Esophagus (tissue), 2 donors: ENCODE data around the gene ATXN7L1. TPM values are rescaled to one million over a fixed set of nuclear protein-coding genes. Genes with fewer than 3 reads are reported as not detected.

Experiments
- H3K27ac ChIP-seq, 2 donors: one replicate each; pipeline ENCODE4 v1.5.1; 2013; ENCODE audit warnings: low read depth in 2 of 2, mild to moderate bottlenecking in 2 of 2, inconsistent platforms in 1 of 2, low read length in 1 of 2, moderate library complexity in 1 of 2
- H3K27me3 ChIP-seq, 2 donors: one replicate each; pipeline ENCODE4 v1.6.1; 2013; ENCODE audit warnings: low read length in 2 of 2, control low read depth in 1 of 2, mild to moderate bottlenecking in 1 of 2; ENCODE audit not compliant: insufficient read depth in 2 of 2, control insufficient read depth in 1 of 2
- H3K36me3 ChIP-seq, 2 donors: one replicate each; pipeline ENCODE4 v1.6.1; 2013; ENCODE audit warnings: low read length in 1 of 2; ENCODE audit not compliant: control insufficient read depth in 2 of 2, insufficient read depth in 2 of 2
- H3K4me1 ChIP-seq, 2 donors: one replicate each; pipeline ENCODE4 v1.6.1; 2013; ENCODE audit warnings: low read length in 1 of 2; ENCODE audit not compliant: control insufficient read depth in 2 of 2, insufficient read depth in 2 of 2
- H3K4me3 ChIP-seq, 2 donors: one replicate each; pipeline ENCODE4 v1.5.1; 2013; ENCODE audit warnings: low read length in 2 of 2, mild to moderate bottlenecking in 2 of 2, low read depth in 1 of 2, moderate library complexity in 1 of 2
- H3K9me3 ChIP-seq, 2 donors: one replicate each; pipeline ENCODE4 v1.6.1; 2013; ENCODE audit warnings: mild to moderate bottlenecking in 2 of 2, low read depth in 1 of 2, low read length in 1 of 2, moderate library complexity in 1 of 2; ENCODE audit not compliant: control insufficient read depth in 2 of 2, insufficient read depth in 1 of 2
- WGBS, 2 donors: extraction: QIAGEN DNeasy Blood & Tissue Kit; methylation state at CpG; one replicate each; pipeline ENCODE4 v1.1.7; 2013; 5-methylcytosine and 5-hydroxymethylcytosine counted together
- polyA plus RNA-seq, 2 donors: library from polyadenylated mRNA; stranded (reverse); fragments of 200-250 nt; gene quantifications; one replicate each; pipeline ENCODE4 v1.2.3, GENCODE V29; 2013
- donor health status: healthy with polysubstance abuse.
- donor health status: Bipolar disorder and iron deficiency.

Gene ATXN7L1
- polyA plus RNA-seq, 2 donors, result 4.0 to 4.8 TPM

- no peak overlapping the region for H3K27ac ChIP-seq
- 94 to 96% methylated on average over 1 of the region's 1 CpG for WGBS, 2 donors
- H3K4me3 ChIP-seq, result no peak overlapping the region
- H3K4me1 ChIP-seq, result no peaks in the 10 kb centered on the region
- H3K36me3 ChIP-seq, result peaks cover 0 to 3% of the 10 kb centered on the region in 2 donors
- H3K9me3 ChIP-seq, result no peaks in the 10 kb centered on the region
- H3K27me3 ChIP-seq, result no peaks in the 10 kb centered on the region
Measured at GRCh38 chr7:105666324-105666723, 210.1 kb downstream of the ATXN7L1 start.

GRCh38 chr7:105665684-105666083, 210.7 kb downstream of the ATXN7L1 start:
- Histone ChIP-seq H3K9me3 (no peaks in the 10 kb centered on the region), H3K4me1 (no peaks in the 10 kb centered on the region), H3K36me3 (peaks cover 0 to 6% of the 10 kb centered on the region in 2 donors), H3K27me3 (no peaks in the 10 kb centered on the region), H3K4me3 (no peak overlapping the region), H3K27ac (no peak overlapping the region)
- 93 to 94% methylated on average over 7 of the region's 7 CpGs for WGBS, 2 donors

GRCh38 chr7:105664816-105665525, 211.4 kb downstream of the ATXN7L1 start:
- no peaks in the 10 kb centered on the region for H3K27me3 ChIP-seq
- no peak overlapping the region for H3K27ac ChIP-seq
- peaks cover 0 to 6% of the 10 kb centered on the region in 2 donors for H3K36me3 ChIP-seq
- WGBS, 2 donors, result 73 to 76% methylated on average over 8 of the region's 8 CpGs
- H3K9me3 ChIP-seq, result no peaks in the 10 kb centered on the region
- H3K4me3 ChIP-seq, result no peak overlapping the region
- no peaks in the 10 kb centered on the region for H3K4me1 ChIP-seq

- H3K4me1 ChIP-seq, result no peaks in the 10 kb centered on the region
- H3K36me3 ChIP-seq, result peaks cover 0 to 6% of the 10 kb centered on the region in 2 donors
- WGBS, 2 donors, result 88 to 91% methylated on average over 7 of the region's 7 CpGs
- no peaks in the 10 kb centered on the region for H3K9me3 ChIP-seq
- no peak overlapping the region for H3K27ac ChIP-seq
- H3K4me3 ChIP-seq, result no peak overlapping the region
- H3K27me3 ChIP-seq, result no peaks in the 10 kb centered on the region
Measured at GRCh38 chr7:105662998-105663397, 213.4 kb downstream of the ATXN7L1 start.

GRCh38 chr7:105661625-105662024, 214.8 kb downstream of the ATXN7L1 start:
- 90 to 100% methylated on average over 6 of the region's 6 CpGs for WGBS, 2 donors
- peaks cover 0 to 6% of the 10 kb centered on the region in 2 donors for H3K36me3 ChIP-seq
- H3K4me1 ChIP-seq, result no peaks in the 10 kb centered on the region
- H3K9me3 ChIP-seq, result no peaks in the 10 kb centered on the region
- no peak overlapping the region for H3K4me3 ChIP-seq
- no peaks in the 10 kb centered on the region for H3K27me3 ChIP-seq
- no peak overlapping the region for H3K27ac ChIP-seq

- H3K4me3 ChIP-seq, result no peak overlapping the region
- WGBS, 2 donors, result 71 to 76% methylated on average over 7 of the region's 7 CpGs
- H3K4me1 ChIP-seq, result no peaks in the 10 kb centered on the region
- no peaks in the 10 kb centered on the region for H3K27me3 ChIP-seq
- no peaks in the 10 kb centered on the region for H3K9me3 ChIP-seq
- no peak overlapping the region for H3K27ac ChIP-seq
- H3K36me3 ChIP-seq, result peaks cover 0 to 5% of the 10 kb centered on the region in 2 donors
Measured at GRCh38 chr7:105656922-105657521, 219.4 kb downstream of the ATXN7L1 start.

GRCh38 chr7:105655500-105656380, 220.7 kb downstream of the ATXN7L1 start:
- peaks cover 0 to 6% of the 10 kb centered on the region in 2 donors for H3K36me3 ChIP-seq
- no peak overlapping the region for H3K27ac ChIP-seq
- no peaks in the 10 kb centered on the region for H3K27me3 ChIP-seq
- WGBS, 2 donors, result 61 to 65% methylated on average over 17 of the region's 17 CpGs
- no peaks in the 10 kb centered on the region for H3K4me1 ChIP-seq
- H3K9me3 ChIP-seq, result no peaks in the 10 kb centered on the region
- H3K4me3 ChIP-seq, result no peak overlapping the region

GRCh38 chr7:105655067-105655466, 221.3 kb downstream of the ATXN7L1 start:
- no peak overlapping the region for H3K27ac ChIP-seq
- WGBS, 2 donors, result 71 to 82% methylated on average over 3 of the region's 3 CpGs
- no peaks in the 10 kb centered on the region for H3K9me3 ChIP-seq
- H3K27me3 ChIP-seq, result no peaks in the 10 kb centered on the region
- H3K36me3 ChIP-seq, result peaks cover 0 to 6% of the 10 kb centered on the region in 2 donors
- H3K4me3 ChIP-seq, result no peak overlapping the region
- H3K4me1 ChIP-seq, result no peaks in the 10 kb centered on the region

- H3K9me3 ChIP-seq, result no peaks in the 10 kb centered on the region
- H3K36me3 ChIP-seq, result peaks cover 0 to 6% of the 10 kb centered on the region in 2 donors
- H3K27ac ChIP-seq, result no peak overlapping the region
- 91 to 93% methylated on average over 8 of the region's 8 CpGs for WGBS, 2 donors
- no peak overlapping the region for H3K4me3 ChIP-seq
- H3K4me1 ChIP-seq, result peaks cover 3 to 6% of the 10 kb centered on the region in 2 donors
- H3K27me3 ChIP-seq, result no peaks in the 10 kb centered on the region
Measured at GRCh38 chr7:105654095-105654686, 222.2 kb downstream of the ATXN7L1 start.
